ENCODE data around the gene COL4A6. TPM values are rescaled to one million over a fixed set of nuclear protein-coding genes. Genes with fewer than 3 reads are reported as not detected.

The COL4A6 gene
- polyA plus RNA-seq, 1 donor from 2014 or later: 1.6 TPM

GRCh38 chrX:108173874-108174273 is 264.3 kb downstream of the COL4A6 start:
- Histone ChIP-seq H3F3A (ENCODE audit: insufficient read depth, low read length, poor library complexity, severe bottlenecking) (no peaks in the 10 kb centered on the region), H3K79me2 (replicated peaks; ENCODE audit: insufficient read depth, low read length) (no peaks in the 10 kb centered on the region), H3K27ac (ENCODE audit: low read length) (no peak overlapping the region), H3K9me2 (ENCODE audit: insufficient read depth, low read length) (no peaks in the 10 kb centered on the region), H4K20me1 (ENCODE audit: insufficient read depth) (no peaks in the 10 kb centered on the region), H3K4me3 (ENCODE audit: low read length) (no peak overlapping the region), H3K36me3 (ENCODE audit: insufficient read depth, low read length) (no peaks in the 10 kb centered on the region), H3K9me3 (ENCODE audit: low read length) (no peaks in the 10 kb centered on the region), H2AFZ (ENCODE audit: low read depth, low read length) (no peak overlapping the region), H3K27me3 (ENCODE audit: insufficient read depth, low read depth, low read length) (no peaks in the 10 kb centered on the region), H3K4me2 (ENCODE audit: low read length) (no peak overlapping the region), H3K9ac (ENCODE audit: low read length) (no peak overlapping the region)
- no peak for TF ChIP-seq CTCF (IDR thresholded peaks at IDR 0.05; ENCODE audit: poor library complexity, severe bottlenecking)
- TF ChIP-seq TAF1 (IDR thresholded peaks at IDR 0.05; ENCODE audit: low read depth): no peak
- TF ChIP-seq EZH2 (IDR thresholded peaks at IDR 0.05; ENCODE audit: borderline replicate concordance, insufficient read depth, low read length, poor library complexity, severe bottlenecking): no peak
- no peak for TF ChIP-seq REST (IDR thresholded peaks at IDR 0.05; ENCODE audit: borderline replicate concordance)
- TF ChIP-seq RAD21 (conservative IDR thresholded peaks at IDR 0.05): no peak
- no peak for TF ChIP-seq EP300 (conservative IDR thresholded peaks at IDR 0.05; ENCODE audit: poor library complexity, severe bottlenecking)
- TF ChIP-seq MXI1 (conservative IDR thresholded peaks at IDR 0.05; ENCODE audit: poor library complexity, severe bottlenecking): no peak

GRCh38 chrX:108171671-108172070 is 266.6 kb downstream of the COL4A6 start:
- Histone ChIP-seq H4K20me1 (ENCODE audit: insufficient read depth) (no peaks in the 10 kb centered on the region), H3K9me3 (ENCODE audit: low read length) (no peaks in the 10 kb centered on the region), H3K4me3 (ENCODE audit: low read length) (no peak overlapping the region), H3K9me2 (ENCODE audit: insufficient read depth, low read length) (no peaks in the 10 kb centered on the region), H3K9ac (ENCODE audit: low read length) (no peak overlapping the region), H3K27me3 (ENCODE audit: insufficient read depth, low read depth, low read length) (no peaks in the 10 kb centered on the region), H3K79me2 (replicated peaks; ENCODE audit: insufficient read depth, low read length) (no peaks in the 10 kb centered on the region), H3K4me2 (ENCODE audit: low read length) (no peak overlapping the region), H3K27ac (ENCODE audit: low read length) (no peak overlapping the region), H3K36me3 (ENCODE audit: insufficient read depth, low read length) (no peaks in the 10 kb centered on the region), H3F3A (ENCODE audit: insufficient read depth, low read length, poor library complexity, severe bottlenecking) (no peaks in the 10 kb centered on the region), H2AFZ (ENCODE audit: low read depth, low read length) (no peak overlapping the region)
- no peak for TF ChIP-seq CTCF (IDR thresholded peaks at IDR 0.05; ENCODE audit: poor library complexity, severe bottlenecking)
- no peak for TF ChIP-seq EP300 (conservative IDR thresholded peaks at IDR 0.05; ENCODE audit: poor library complexity, severe bottlenecking)
- TF ChIP-seq POLR2AphosphoS5 (IDR thresholded peaks at IDR 0.05): no peak
- TF ChIP-seq EZH2 (IDR thresholded peaks at IDR 0.05; ENCODE audit: borderline replicate concordance, insufficient read depth, low read length, poor library complexity, severe bottlenecking): no peak
- TF ChIP-seq MXI1 (conservative IDR thresholded peaks at IDR 0.05; ENCODE audit: poor library complexity, severe bottlenecking): no peak
- no peak for TF ChIP-seq RAD21 (conservative IDR thresholded peaks at IDR 0.05)
- no peak for TF ChIP-seq SMC3 (conservative IDR thresholded peaks at IDR 0.05; ENCODE audit: poor library complexity)
- no peak for TF ChIP-seq REST (IDR thresholded peaks at IDR 0.05; ENCODE audit: borderline replicate concordance)
- TF ChIP-seq TAF1 (IDR thresholded peaks at IDR 0.05; ENCODE audit: low read depth): no peak

All from neural cell (in vitro differentiated cells).